GM19467 (cell line): Measurements from ENCODE around the gene INTS6L.

Experiments used
- ATAC-seq: cut with Tn5 transposase; IDR thresholded peaks from one replicate; pipeline ENCODE4 v1.9.1; 2021; ENCODE audit warnings: mild to moderate bottlenecking, moderate library complexity; ENCODE audit not compliant: unreplicated experiment

Gene INTS6L

GRCh38 chrX:135520553-135521404 is at the start of gene INTS6L:
INTS6L (plus strand) TSS chrX:135520660; CDS start chrX:135520993, 333 bp downstream.
- ATAC-seq, result peak; percentile 85

- no peak for ATAC-seq
Measured at GRCh38 chrX:135476378-135476777, 44.1 kb upstream of the INTS6L start.

GRCh38 chrX:135477576-135477975 is 42.9 kb upstream of the INTS6L start:
- no peak for ATAC-seq

- ATAC-seq, result no peak
Measured at GRCh38 chrX:135480076-135480475, 40.4 kb upstream of the INTS6L start.

GRCh38 chrX:135481696-135482179 is 38.7 kb upstream of the INTS6L start:
- no peak for ATAC-seq

GRCh38 chrX:135484641-135485289 is 35.7 kb upstream of the INTS6L start:
- no peak for ATAC-seq

- ATAC-seq, result peak; percentile 77
Measured at GRCh38 chrX:135489542-135489941, 30.9 kb upstream of the INTS6L start.

GRCh38 chrX:135490979-135491514 is 29.4 kb upstream of the INTS6L start:
- ATAC-seq, result no peak

- no peak for ATAC-seq
Measured at GRCh38 chrX:135494453-135494852, 26.0 kb upstream of the INTS6L start.

GRCh38 chrX:135497736-135498135 is 22.7 kb upstream of the INTS6L start:
- ATAC-seq, result no peak

GRCh38 chrX:135498236-135498635 is 22.2 kb upstream of the INTS6L start:
- ATAC-seq, result no peak

- no peak for ATAC-seq
Measured at GRCh38 chrX:135505351-135505750, 15.1 kb upstream of the INTS6L start.

GRCh38 chrX:135509885-135510284 is 10.6 kb upstream of the INTS6L start:
- ATAC-seq, result no peak

GRCh38 chrX:135512508-135513129 is 7.8 kb upstream of the INTS6L start:
- ATAC-seq, result no peak

- ATAC-seq, result no peak
Measured at GRCh38 chrX:135513130-135513515, 7.3 kb upstream of the INTS6L start.

GRCh38 chrX:135516376-135516775 is 4.1 kb upstream of the INTS6L start:
- ATAC-seq, result no peak

GRCh38 chrX:135518161-135518560 is 2.3 kb upstream of the INTS6L start:
- ATAC-seq, result no peak

- no peak for ATAC-seq
Measured at GRCh38 chrX:135520022-135520552, 373 bp upstream of the INTS6L start.

GRCh38 chrX:135521405-135522131 is 1.1 kb downstream of the INTS6L start:
- ATAC-seq, result peak; percentile 65

- ATAC-seq, result no peak
Measured at GRCh38 chrX:135522132-135522530, 1.7 kb downstream of the INTS6L start.
